ENCODE results near the gene CPT1B. TPM values are rescaled to one million over a fixed set of nuclear protein-coding genes. Genes with fewer than 3 reads are reported as not detected.
A peak's percentile ranks its signal among the peaks of the same experiment; 100 is the strongest.

Gene CPT1B
- total RNA-seq, 1 donor from 2014 or later = 2.1 TPM

- DNase-seq (ENCODE audit: low read depth) = no peak
- H3K4me3 ChIP-seq (ENCODE audit: low read depth, low read length) = no peak overlapping the region
- no peaks in the 10 kb centered on the region for H3K36me3 ChIP-seq (ENCODE audit: control insufficient read depth, insufficient read depth, low read length)
- TF ChIP-seq CTCF (IDR thresholded peaks at IDR 0.05; ENCODE audit: insufficient read depth, low read length, poor library complexity, severe bottlenecking) = no peak
- H3K27me3 ChIP-seq (ENCODE audit: control insufficient read depth, insufficient read depth, low read length) = peaks cover 22% of the 10 kb centered on the region
Measured at GRCh38 chr22:50579752-50580151, 1.5 kb upstream of the CPT1B start.

- DNase-seq (ENCODE audit: low read depth) = no peak
- Histone ChIP-seq H3K36me3 (ENCODE audit: control insufficient read depth, insufficient read depth, low read length) (no peaks in the 10 kb centered on the region), H3K27me3 (ENCODE audit: control insufficient read depth, insufficient read depth, low read length) (peaks cover 22% of the 10 kb centered on the region), H3K4me3 (ENCODE audit: low read depth, low read length) (no peak overlapping the region)
- no peak for TF ChIP-seq CTCF (IDR thresholded peaks at IDR 0.05; ENCODE audit: insufficient read depth, low read length, poor library complexity, severe bottlenecking)
Measured at GRCh38 chr22:50578776-50579310, 616 bp upstream of the CPT1B start.

GRCh38 chr22:50577697-50577986 lies 585 bp downstream of the CPT1B start:
- no peak for DNase-seq (ENCODE audit: low read depth)

GRCh38 chr22:50576806-50577696 lies 1.2 kb downstream of the CPT1B start:
- TF ChIP-seq CTCF (IDR thresholded peaks at IDR 0.05; ENCODE audit: insufficient read depth, low read length, poor library complexity, severe bottlenecking) = no peak
- Histone ChIP-seq H3K36me3 (ENCODE audit: control insufficient read depth, insufficient read depth, low read length) (no peaks in the 10 kb centered on the region), H3K27me3 (ENCODE audit: control insufficient read depth, insufficient read depth, low read length) (peaks cover 22% of the 10 kb centered on the region), H3K4me3 (ENCODE audit: low read depth, low read length) (no peak overlapping the region)
- DNase-seq (ENCODE audit: low read depth) = no peak

More at GRCh38 chr22:50577697-50577986, 585 bp downstream of the CPT1B start:
- no peak for TF ChIP-seq CTCF (IDR thresholded peaks at IDR 0.05; ENCODE audit: insufficient read depth, low read length, poor library complexity, severe bottlenecking)
- Histone ChIP-seq H3K36me3 (ENCODE audit: control insufficient read depth, insufficient read depth, low read length) (no peaks in the 10 kb centered on the region), H3K4me3 (ENCODE audit: low read depth, low read length) (no peak overlapping the region), H3K27me3 (ENCODE audit: control insufficient read depth, insufficient read depth, low read length) (peaks cover 22% of the 10 kb centered on the region)

GRCh38 chr22:50576070-50576469 lies 2.2 kb downstream of the CPT1B start:
- Histone ChIP-seq H3K4me3 (ENCODE audit: low read depth, low read length) (no peak overlapping the region), H3K36me3 (ENCODE audit: control insufficient read depth, insufficient read depth, low read length) (no peaks in the 10 kb centered on the region), H3K27me3 (ENCODE audit: control insufficient read depth, insufficient read depth, low read length) (peaks cover 22% of the 10 kb centered on the region)
- TF ChIP-seq CTCF (IDR thresholded peaks at IDR 0.05; ENCODE audit: insufficient read depth, low read length, poor library complexity, severe bottlenecking) = peak; percentile 58
- DNase-seq (ENCODE audit: low read depth) = peak; percentile 32

Data from kidney epithelial cell (primary cell).